RPMI7951 (cell line): Measurements from ENCODE around the gene BRD1. TPM values are rescaled to one million over a fixed set of nuclear protein-coding genes. Genes with fewer than 3 reads are reported as not detected.

Experiments used
- DNase-seq: peaks from one replicate; pipeline ENCODE4 v3.0.0-alpha.2; 2012; ENCODE audit warnings: low read depth
- total RNA-seq: library from RNA; depleted of rRNA; stranded (reverse); fragments of >200 nt; shearing (Covaris generic); gene quantifications from 2 replicates; pipeline ENCODE4 v1.2.3, GENCODE V29; 2014; rRNA removed

Gene BRD1
- total RNA-seq, result 7.2 and 8.2 TPM in 2 replicates

GRCh38 chr22:49827853-49828598 lies at the start of gene BRD1:
Gene BRD1 (minus strand): TSS chr22:49827873. CDS start chr22:49824317, 3,556 bp downstream.
- DNase-seq, result peak; percentile 67

DNA sequence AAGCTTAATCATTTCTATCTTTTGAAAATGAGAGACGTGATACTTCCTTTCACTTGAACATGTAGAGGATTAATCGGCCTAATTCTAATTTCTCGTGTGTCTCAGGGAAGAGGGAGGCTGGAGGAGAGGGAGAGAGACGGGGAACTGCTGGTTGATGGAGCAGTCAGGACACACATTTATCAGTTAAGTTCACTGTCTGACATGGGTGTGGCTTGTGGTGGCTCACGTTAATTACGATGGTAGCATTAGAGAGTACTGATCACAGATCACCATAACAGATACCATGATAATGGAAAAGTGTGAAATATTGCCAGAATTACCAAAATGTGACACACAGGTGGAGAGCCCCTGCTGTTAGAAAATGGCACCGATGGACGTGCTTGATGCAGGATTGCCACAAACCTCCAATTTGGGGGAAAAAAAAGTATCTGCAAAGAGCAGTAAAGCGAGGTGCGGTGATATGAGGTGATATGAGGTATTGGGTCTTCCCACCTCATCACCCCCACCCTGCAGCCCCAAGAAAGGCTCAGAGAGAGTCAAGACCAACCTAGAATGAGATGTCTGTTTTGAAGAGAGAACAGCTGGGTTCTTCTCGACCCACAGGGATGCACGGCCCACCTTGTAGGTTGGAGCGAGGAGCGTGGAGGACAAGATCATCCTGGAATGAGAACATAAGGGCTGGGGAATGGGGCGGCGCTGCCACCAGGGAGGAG lies 45.7 kb upstream of the BRD1 start:
- no peak for DNase-seq

- DNase-seq, result no peak
Measured at GRCh38 chr22:49872347-49872746, 44.7 kb upstream of the BRD1 start.

- DNase-seq, result no peak
Measured at GRCh38 chr22:49871482-49871881, 43.8 kb upstream of the BRD1 start.

DNA sequence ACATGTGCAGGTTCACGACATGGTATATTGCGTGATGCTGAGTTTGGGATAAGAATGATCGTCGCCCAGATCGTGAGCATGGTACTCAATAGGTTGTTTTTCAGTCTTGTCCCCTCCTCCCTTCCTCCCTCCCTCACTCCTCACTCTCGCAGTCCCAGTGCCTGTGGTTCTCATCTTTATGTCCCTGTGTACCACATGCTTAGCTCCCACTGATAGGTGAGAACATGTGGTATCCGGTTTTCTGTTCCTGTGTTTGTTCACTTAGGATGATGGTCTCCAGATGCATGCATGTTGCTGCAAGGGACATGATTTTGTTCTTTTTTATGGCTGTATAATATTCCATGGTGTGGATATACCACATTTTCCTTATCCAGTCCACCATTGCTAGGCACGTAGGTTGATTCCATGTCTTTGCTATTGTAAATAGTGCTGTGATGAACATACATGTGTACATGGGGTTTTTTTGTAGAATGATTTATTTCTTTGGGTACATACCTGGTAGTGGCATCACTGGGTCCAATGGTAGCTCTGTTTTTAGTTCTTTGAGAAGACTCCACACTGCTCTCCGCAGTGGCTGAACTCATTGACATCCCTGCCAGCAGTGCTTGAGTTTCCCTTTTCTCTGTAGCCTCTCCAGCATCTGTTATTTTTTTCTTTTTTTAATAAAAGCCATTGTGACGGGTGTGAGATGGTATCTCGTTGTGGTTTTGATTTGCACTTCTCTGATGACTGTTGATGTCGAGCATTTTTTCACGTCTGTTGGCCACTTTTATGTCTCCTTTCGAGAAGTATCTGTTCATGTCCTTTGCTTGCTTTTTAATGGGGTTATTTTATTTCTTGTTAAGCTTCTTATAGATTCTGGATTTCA lies 42.4 kb upstream of the BRD1 start:
- DNase-seq, result no peak

DNA sequence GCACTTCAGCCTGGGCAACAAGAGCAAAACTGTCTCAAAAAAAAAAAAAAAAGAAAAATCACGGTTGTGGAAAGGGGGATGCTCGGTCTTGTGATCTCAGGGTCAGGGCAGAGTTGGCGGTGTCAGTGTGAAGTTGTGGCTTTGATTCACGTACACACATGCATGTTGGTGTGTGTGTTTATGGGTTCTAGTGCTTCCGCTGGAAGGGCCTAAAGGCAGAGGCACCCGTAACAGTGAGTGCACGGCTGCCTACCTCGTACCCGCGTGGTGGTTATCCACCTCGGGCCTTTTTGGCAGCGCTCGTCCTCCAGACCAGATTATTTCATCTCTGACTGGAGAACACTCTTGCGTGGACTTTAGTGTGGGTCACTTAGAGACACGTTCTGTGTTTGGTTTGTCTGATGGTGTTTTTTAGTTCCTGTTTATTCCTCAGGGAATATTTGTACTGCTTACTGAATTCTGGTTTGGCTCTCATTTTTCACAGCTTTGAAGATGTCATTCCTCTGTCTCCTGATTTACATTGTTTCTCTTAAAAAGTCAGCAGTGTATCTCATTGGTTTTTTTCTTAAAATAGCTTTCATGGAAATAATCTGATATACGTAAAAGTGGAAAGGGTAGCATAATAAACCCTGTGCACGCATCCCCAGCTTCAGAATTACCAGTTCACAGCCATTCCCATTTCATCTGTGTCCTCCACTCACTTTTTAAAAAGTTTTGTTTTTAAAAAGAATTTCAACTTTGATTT lies 41.6 kb upstream of the BRD1 start:
- no peak for DNase-seq

- DNase-seq, result no peak
Measured at GRCh38 chr22:49867303-49868265, 39.9 kb upstream of the BRD1 start.

DNA sequence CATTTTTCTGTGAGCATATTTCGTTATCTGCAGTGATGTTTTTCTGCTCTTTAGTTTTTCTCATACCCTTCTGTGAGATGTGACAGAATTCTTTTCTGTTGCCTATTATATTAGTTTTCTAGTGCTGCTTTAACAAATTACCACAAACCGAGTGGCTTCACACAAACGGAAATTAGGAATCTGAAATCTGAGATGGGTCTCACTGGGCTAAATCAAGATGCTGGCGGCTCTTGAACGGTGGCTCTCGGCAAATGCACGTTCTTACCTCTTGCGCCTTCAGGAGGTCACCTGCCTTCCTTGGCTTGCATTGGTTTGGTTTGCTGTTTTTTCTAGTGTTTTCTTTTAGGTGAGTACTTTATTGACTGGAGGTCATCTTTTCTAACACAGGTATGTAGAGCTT lies 39.0 kb upstream of the BRD1 start:
- DNase-seq, result no peak

DNA sequence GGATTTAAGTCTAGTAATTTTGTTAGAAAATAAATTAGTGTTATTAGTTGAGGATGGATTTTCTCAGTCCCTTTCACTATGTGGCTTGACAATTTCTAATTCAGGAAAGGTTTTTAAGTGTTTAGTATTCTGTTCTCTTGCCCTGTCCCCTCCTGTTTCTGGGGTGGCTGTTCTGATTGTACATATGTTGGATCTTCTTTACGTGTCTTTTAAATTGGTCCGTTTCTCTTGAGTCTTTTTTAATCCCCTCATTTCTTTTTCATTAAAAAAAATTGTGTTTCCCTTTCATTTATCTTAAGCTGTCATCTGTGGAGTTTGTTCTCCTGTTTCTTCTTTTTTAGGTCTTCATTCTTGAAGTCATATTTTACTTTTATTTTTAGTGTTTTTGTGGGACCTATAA lies 38.5 kb upstream of the BRD1 start:
- DNase-seq, result no peak

GRCh38 chr22:49865156-49865555 lies 37.5 kb upstream of the BRD1 start:
- no peak for DNase-seq

- no peak for DNase-seq
Measured at GRCh38 chr22:49863931-49864330, 36.3 kb upstream of the BRD1 start.

GRCh38 chr22:49862496-49862776 lies 34.8 kb upstream of the BRD1 start:
- peak; percentile 59 for DNase-seq

DNA sequence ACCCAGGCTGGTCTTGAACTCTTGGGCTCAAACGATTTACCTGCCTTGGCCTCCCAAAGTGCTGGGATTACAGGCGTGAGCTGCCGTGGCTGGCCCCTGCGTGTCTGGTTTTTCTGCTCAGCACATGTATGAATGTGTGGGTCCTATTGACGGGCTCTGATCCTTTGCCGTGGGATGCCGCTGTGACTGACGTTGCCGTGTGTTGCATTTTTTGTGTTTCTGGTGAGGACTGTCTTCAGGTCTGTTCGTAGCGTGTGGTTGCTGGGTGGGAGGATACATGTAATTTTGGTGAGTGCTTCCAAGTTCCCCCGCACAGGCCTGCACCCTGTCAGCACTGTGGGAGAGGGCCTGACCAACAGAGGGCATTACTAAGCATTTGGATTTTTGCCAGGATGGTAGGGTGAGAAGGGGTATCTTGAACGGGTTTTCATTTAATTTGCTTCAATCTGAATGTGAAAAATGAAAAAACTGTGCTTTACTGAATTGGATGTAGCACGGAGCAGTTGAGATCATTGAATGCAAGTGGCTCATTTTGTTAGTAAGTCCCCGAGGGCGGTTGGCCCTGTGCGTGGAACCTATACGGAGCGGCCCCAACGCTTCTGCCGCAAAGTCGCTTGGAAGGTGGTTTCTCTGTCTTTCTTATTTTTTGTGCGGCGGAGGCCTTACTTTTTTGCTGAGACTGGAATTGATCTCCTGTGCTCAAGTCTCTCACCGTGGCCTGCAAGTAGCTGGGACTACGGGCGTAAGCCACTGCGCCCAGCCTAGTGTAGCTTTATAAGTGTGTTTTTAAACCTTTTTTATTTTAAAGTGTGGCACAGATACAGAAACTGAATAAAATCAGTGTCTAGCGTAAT lies 34.2 kb upstream of the BRD1 start:
- peak; percentile 64 for DNase-seq

DNA sequence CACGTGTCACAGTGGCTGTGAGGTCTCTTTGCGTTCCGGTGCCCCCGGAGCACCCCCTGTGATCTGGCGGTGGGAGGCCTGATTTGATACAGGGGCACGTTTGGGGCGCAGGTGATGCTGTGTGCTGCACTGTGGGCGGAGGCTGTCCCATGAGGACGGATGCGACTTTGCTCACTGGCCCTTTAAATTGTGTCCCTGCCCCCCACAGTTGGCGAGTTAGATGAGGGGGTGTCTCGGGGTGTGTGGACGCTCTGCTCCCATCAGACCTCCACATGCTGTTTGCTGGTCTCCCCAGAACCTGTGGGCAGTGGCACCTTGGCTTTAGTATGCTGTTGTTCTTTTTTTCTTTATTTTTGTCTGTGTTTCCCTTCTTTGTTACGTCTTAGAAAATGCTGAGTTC lies 31.2 kb upstream of the BRD1 start:
- no peak for DNase-seq

- DNase-seq, result no peak
Measured at GRCh38 chr22:49856766-49857618, 29.3 kb upstream of the BRD1 start.

DNA sequence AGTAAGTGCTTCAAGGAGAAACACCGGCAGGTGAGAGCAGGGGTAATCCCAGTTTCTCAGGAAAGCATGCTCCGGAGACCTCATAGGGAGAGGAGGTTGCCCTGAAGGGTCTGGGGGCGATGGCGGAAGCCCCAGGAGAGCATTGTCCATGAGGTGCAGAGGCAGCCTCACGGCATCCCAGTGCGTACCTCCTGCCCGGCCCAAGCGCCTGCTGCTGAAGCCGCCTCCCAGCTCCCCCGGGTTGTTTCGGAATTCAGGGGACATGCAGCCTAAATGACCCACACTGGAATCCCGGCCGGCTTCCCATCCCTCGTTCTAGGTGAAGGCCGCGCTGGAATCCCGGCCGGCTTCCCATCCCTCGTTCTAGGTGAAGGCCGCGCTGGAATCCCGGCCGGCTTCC lies 28.7 kb upstream of the BRD1 start:
- no peak for DNase-seq

GRCh38 chr22:49855251-49855911 lies 27.7 kb upstream of the BRD1 start:
- peak; percentile 13 for DNase-seq
